ENCODE results near the gene STK32B. TPM values are rescaled to one million over a fixed set of nuclear protein-coding genes. Genes with fewer than 3 reads are reported as not detected.

The STK32B gene
- total RNA-seq, 4 donors from 2014 or later, result 0.09 to 3.2 (median 0.38) TPM; not detected in 1

GRCh38 chr4:5040856-5041620 lies 10.2 kb upstream of the STK32B start:
- TF ChIP-seq POLR2A (IDR thresholded peaks at IDR 0.05) (no peak), CTCF (IDR thresholded peaks at IDR 0.05) (no peak)
- Histone ChIP-seq H3K27me3 (peaks cover 0 to 11% (median 0%) of the 10 kb centered on the region in 4 donors), H3K36me3 (no peaks in the 10 kb centered on the region), H3K9me3 (no peaks in the 10 kb centered on the region), H3K4me3 (no peak overlapping the region), H3K4me1 (peaks cover 0 to 16% (median 2%) of the 10 kb centered on the region in 3 donors), H3K27ac (no peak overlapping the region)
- intact Hi-C loops (cut with DNase I), result no loop called here
- WGBS, 2 donors, result 65 to 69% methylated on average over 9 of the region's 9 CpGs
- DNase-seq, result no peak

GRCh38 chr4:5041699-5042098 lies 9.6 kb upstream of the STK32B start:
- Histone ChIP-seq H3K9me3 (no peaks in the 10 kb centered on the region), H3K36me3 (no peaks in the 10 kb centered on the region), H3K4me3 (no peak overlapping the region), H3K27me3 (peaks cover 0 to 12% (median 0%) of the 10 kb centered on the region in 4 donors), H3K4me1 (peaks cover 0 to 16% (median 0%) of the 10 kb centered on the region in 3 donors), H3K27ac (no peak overlapping the region)
- 43 to 60% methylated on average over 7 of the region's 7 CpGs for WGBS, 2 donors
- intact Hi-C loops (cut with DNase I), result no loop called here
- TF ChIP-seq CTCF (IDR thresholded peaks at IDR 0.05) (no peak), POLR2A (IDR thresholded peaks at IDR 0.05) (no peak)
- DNase-seq, result no peak

GRCh38 chr4:5043579-5043978 lies 7.7 kb upstream of the STK32B start:
- DNase-seq, result no peak
- intact Hi-C loops (cut with DNase I), result no loop called here
- no peaks in the 10 kb centered on the region for H3K36me3 ChIP-seq
- H3K9me3 ChIP-seq, result no peaks in the 10 kb centered on the region
- peaks cover 0 to 8% (median 0%) of the 10 kb centered on the region in 3 donors for H3K4me1 ChIP-seq
- H3K27me3 ChIP-seq, result peaks cover 0 to 12% (median 0%) of the 10 kb centered on the region in 4 donors
- no peak for TF ChIP-seq POLR2A (IDR thresholded peaks at IDR 0.05)
- no peak for TF ChIP-seq CTCF (IDR thresholded peaks at IDR 0.05)
- no peak overlapping the region for H3K27ac ChIP-seq
- 32 to 64% methylated on average over 3 of the region's 6 CpGs for WGBS, 2 donors
- H3K4me3 ChIP-seq, result no peak overlapping the region

- intact Hi-C loops (cut with DNase I), result no loop called here
- Histone ChIP-seq H3K4me3 (no peak overlapping the region), H3K4me1 (peaks cover 0 to 8% (median 0%) of the 10 kb centered on the region in 3 donors), H3K9me3 (no peaks in the 10 kb centered on the region), H3K27me3 (peaks cover 0 to 12% (median 0%) of the 10 kb centered on the region in 4 donors), H3K27ac (no peak overlapping the region), H3K36me3 (no peaks in the 10 kb centered on the region)
- TF ChIP-seq CTCF (IDR thresholded peaks at IDR 0.05) (no peak), POLR2A (IDR thresholded peaks at IDR 0.05) (no peak)
- DNase-seq, result no peak
- WGBS, 2 donors, result 25 to 26% methylated on average over 3 of the region's 3 CpGs
Measured at GRCh38 chr4:5044341-5044740, 6.9 kb upstream of the STK32B start.

GRCh38 chr4:5045097-5045496 lies 6.2 kb upstream of the STK32B start:
- Histone ChIP-seq H3K4me3 (no peak overlapping the region), H3K4me1 (peaks cover 0 to 8% (median 0%) of the 10 kb centered on the region in 3 donors), H3K27ac (peak overlapping the region in 2 of 4 donors; percentile 5 to 6), H3K27me3 (peaks cover 0 to 16% (median 0%) of the 10 kb centered on the region in 4 donors), H3K9me3 (no peaks in the 10 kb centered on the region), H3K36me3 (no peaks in the 10 kb centered on the region)
- TF ChIP-seq CTCF (IDR thresholded peaks at IDR 0.05), result no peak
- TF ChIP-seq POLR2A (IDR thresholded peaks at IDR 0.05), result no peak
- intact Hi-C loops (cut with DNase I), result no loop called here
- DNase-seq, result no peak
- WGBS, 2 donors, result 44 to 70% methylated on average over 3 of the region's 3 CpGs
